ENCODE results near the gene GLRX2. TPM values are rescaled to one million over a fixed set of nuclear protein-coding genes. Genes with fewer than 3 reads are reported as not detected.

The GLRX2 gene
- 10 to 100 TPM; 17.1 to 18.4 TPM for total RNA-seq

GRCh38 chr1:193104907-193105820 is at the start of gene GLRX2:
GLRX2 (minus strand) TSS chr1:193105414; CDS start chr1:193105382, 32 bp downstream.

GRCh38 chr1:193121616-193122593 is 16.7 kb upstream of the GLRX2 start, which contains the start of gene CDC73:
CDC73 (plus strand) TSS chr1:193122031; CDS start chr1:193122201, 170 bp downstream.

GRCh38 chr1:193059282-193060114 is 45.7 kb downstream of the GLRX2 start, which contains the start of the genes RO60 and UCHL5:
RO60 (plus strand) TSS chr1:193059612; CDS start chr1:193069055, 9,443 bp downstream.
UCHL5 (minus strand) TSS chr1:193059360; CDS start chr1:193059260, 100 bp downstream.

Small RNAs within 50 kb of the gene (microRNA-seq; reads per million reads assigned to microRNA genes)
- gene MIR1278 (ENCODE audit: borderline microRNAs expressed, borderline replicate concordance), result not detected

Other genes with a start within 250 kb of the GLRX2 start
- 10 to 100 TPM; 36.8 to 41.9 TPM for gene UCHL5, start 46.1 kb downstream of the GLRX2 start, total RNA-seq
- 10 to 100 TPM; 52.0 to 61.4 TPM for gene RO60, start 45.8 kb downstream of the GLRX2 start, total RNA-seq
- 10 to 100 TPM; 47.8 to 50.4 TPM for gene CDC73, start 16.6 kb upstream of the GLRX2 start, total RNA-seq
- gene B3GALT2, start 81.2 kb upstream of the GLRX2 start, total RNA-seq, result under 1 TPM; 0.26 to 0.40 TPM